CD4-positive, alpha-beta T cell treated with Interleukin-21 for 1 hour (primary cell): Measurements from ENCODE around the gene RTP2.
"Not testable (repeated sequence)": the region's sequence is repeated elsewhere in the genome, so short reads cannot be mapped to it uniquely, and the experiment has no call there.

Experiments used
- DNase-seq: peaks from one replicate; pipeline ENCODE4 v3.0.0-alpha.2; 2020

RTP2 gene

DNA sequence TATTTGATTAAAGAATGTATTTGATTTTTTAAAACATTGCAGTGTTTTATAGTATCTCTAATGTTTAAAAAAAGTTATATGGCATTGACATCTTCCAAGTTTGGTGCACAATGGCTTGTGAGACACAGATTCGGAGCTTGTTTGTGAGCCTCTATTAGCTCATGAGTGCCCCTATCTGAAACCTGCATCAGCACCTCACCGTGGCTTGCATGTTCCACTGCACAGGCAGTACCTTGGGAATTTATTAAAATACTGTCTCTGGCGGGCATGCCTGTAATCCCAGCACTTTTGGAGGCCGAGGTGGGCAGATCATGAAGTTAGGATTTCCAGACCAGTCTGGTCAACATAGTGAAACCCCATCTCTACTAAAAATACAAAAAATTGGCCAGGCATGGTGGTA lies 6.8 kb upstream of the RTP2 start:
- DNase-seq = no peak

- DNase-seq = no peak
These were observed 6.3 kb upstream of the RTP2 start for GRCh38 chr3:187708696-187709095.

GRCh38 chr3:187706971-187707370 lies 4.6 kb upstream of the RTP2 start:
- DNase-seq = no peak

DNA sequence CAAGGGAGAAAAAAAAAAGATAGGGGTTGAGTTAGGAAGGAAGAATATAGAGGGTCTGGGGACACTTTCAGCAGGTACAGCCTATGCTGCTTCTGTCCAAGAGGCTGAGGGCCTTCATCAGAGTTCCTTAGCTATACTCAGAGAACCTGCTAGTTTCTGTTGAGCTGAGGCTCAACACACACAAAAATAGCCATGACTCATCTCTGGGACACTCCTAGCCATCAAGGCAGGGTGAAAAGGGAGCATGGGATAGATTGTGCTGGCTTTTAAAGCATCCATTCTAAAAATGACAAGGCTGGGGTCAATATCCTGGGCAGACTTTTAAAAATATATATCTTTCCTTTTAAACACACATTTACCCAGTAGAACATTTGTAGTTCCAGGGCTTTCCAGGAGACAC lies 2.8 kb upstream of the RTP2 start:
- DNase-seq = no peak

DNA sequence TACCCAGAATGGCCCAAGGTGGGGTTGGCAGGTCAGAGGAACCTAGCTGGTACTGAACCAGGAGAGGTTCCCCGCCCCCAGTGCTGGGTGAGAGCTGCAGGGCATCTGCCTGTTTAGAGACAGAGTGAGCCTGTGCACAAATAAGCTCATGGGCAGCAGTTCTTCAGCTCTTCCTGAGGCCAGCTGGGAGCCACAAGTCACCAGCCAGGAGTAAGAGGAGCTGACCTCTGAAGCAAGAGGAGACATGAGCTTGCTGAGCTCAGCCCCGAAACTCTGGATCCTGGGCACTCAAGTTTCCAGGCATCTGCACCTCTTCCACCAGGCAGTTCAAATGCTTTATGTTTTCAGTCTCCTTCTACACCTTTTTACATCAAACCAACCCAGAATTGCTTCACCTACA lies 2.1 kb downstream of the RTP2 start:
- no peak for DNase-seq

- DNase-seq = no peak
These were observed 3.6 kb downstream of the RTP2 start for GRCh38 chr3:187698499-187699399.

GRCh38 chr3:187696021-187696420 lies 6.3 kb downstream of the RTP2 start:
- no peak for DNase-seq

- DNase-seq = no peak
These were observed 6.9 kb downstream of the RTP2 start for GRCh38 chr3:187695449-187695848.

- no peak for DNase-seq
These were observed 7.6 kb downstream of the RTP2 start for GRCh38 chr3:187694801-187695200.

GRCh38 chr3:187693431-187693830 lies 8.9 kb downstream of the RTP2 start:
- DNase-seq = no peak

DNA sequence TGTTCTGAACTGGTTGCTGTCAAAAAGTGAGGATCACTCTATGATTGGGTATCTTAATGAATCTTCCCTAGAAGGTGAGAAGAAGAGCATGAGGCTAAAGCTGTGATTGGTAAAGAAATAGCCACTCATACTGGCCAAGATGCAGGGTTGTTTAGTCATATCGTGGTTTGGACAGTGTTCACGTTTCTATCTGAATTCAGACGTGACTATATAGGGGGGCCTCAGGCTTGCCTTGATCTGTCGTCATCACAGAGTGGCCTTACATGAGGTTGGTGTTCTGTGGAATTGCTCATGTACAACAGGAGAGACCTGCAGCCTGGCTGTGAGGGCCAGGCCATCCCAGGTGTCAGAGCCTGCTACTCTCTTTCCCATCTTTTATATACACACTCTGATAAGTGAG lies 12.4 kb downstream of the RTP2 start:
- no peak for DNase-seq

- no peak for DNase-seq
These were observed 15.6 kb downstream of the RTP2 start for GRCh38 chr3:187686621-187687273.

- DNase-seq = no peak
These were observed 16.4 kb downstream of the RTP2 start for GRCh38 chr3:187685948-187686347.

DNA sequence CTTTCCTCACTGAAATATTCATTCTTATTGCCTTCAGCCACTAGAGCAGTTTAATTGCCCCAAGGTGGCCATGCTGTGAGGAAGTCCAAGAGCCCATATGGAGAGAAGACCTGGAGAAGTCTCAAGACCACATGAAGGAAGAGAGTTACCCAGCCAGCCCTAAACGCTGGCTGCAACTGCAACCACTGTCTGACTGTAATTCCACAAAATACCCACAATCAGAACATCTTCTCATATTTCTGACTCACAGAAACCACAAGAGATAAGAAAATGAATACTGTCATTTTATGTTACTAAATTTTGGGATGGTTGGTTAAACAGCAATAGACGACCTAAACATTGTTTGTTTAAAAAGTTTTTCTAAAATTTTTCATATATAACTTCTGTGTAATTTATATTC lies 17.5 kb downstream of the RTP2 start:
- DNase-seq = no peak

GRCh38 chr3:187684444-187684843 lies 17.9 kb downstream of the RTP2 start:
- no peak for DNase-seq

- not testable (repeated sequence) for DNase-seq
These were observed 20.6 kb downstream of the RTP2 start for GRCh38 chr3:187681756-187682155.

DNA sequence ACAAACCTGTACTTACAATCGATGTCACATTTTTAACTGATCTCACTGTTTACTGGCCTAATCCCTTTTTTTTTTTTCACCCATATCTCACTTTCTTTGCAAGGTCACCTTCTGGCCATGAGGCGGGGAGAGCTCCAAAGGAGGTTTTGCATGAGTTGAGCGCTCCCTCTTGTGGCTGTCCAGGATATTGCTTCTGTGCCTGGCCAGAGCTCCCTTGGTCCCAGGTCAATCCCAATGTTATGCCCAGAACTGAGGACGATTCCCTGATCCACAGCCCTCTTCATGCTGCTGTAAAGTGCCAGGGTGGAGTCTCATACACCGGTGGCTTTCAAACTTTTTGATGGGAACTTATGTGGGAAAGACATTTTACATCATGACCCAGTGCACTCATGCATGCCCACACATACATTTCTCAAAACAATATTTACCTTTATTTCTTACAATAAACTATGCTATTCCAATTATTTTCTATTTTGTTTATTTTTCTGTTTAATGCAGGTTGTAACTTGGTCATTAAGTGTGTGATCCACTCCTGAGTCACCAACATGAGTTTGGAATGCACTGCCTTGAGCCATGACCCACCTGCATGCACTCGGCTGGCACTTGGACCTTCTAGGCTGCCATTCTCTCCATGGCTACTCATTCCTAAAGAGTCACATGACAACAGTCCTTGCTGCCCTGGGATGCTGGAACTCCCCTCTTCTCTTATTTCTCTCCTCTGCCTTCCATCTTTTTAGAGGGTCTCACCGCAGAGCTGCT lies 22.5 kb downstream of the RTP2 start:
- DNase-seq = peak; percentile 63

DNA sequence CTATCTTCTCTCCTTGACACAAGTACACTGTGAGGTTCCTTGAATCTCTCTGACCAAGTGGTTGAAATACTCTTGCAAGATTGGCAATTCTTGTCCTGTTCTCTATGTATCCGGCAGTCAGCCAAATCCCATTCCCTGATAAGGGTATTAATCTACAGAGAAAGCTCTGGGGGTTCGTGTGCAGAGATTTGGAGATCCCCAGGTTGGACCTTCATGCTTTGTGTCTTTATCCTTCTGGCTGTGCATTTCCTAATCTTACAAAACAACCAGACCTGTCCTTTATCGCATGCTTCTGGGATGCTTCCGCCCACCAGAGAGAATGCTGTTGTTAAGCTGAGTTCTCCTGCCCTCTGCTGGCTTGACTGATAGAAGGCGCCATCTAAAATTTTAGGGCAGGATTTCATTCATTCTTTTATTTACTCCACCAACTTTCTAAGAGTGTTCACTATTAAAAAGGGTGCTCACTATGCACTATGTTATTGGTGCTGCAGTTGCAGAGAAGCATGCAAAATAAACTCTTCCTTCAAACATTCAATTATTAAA lies 23.6 kb downstream of the RTP2 start:
- DNase-seq = peak; percentile 20

- no peak for DNase-seq
These were observed 24.8 kb downstream of the RTP2 start for GRCh38 chr3:187677604-187678003.

- no peak for DNase-seq
These were observed 29.3 kb downstream of the RTP2 start for GRCh38 chr3:187673012-187673411.

GRCh38 chr3:187669675-187670504 lies 32.5 kb downstream of the RTP2 start, which contains the start of gene SST:
Gene SST, minus strand, starts transcription at chr3:187670394. Its CDS starts 103 bp downstream, at chr3:187670291.
- no peak for DNase-seq

- no peak for DNase-seq
These were observed 34.8 kb downstream of the RTP2 start for GRCh38 chr3:187667526-187667925.
